OCI-LY1 (cell line): Measurements from ENCODE around the gene MMEL1.

Experiments used
- CTCF ChIP-seq: fragments of 200-600 bp; sonication (generic), shearing (Covaris generic); IDR thresholded peaks from 2 replicates; pipeline ENCODE4 v1.5.1; 2017; ENCODE audit warnings: mild to moderate bottlenecking, antibody characterized with exemption, low read length, moderate library complexity, mixed read lengths
- EZH2 ChIP-seq: fragments of 200-600 bp; sonication (generic), shearing (Covaris generic); IDR thresholded peaks from 2 replicates; pipeline ENCODE4 v1.8.0; 2017; ENCODE audit warnings: borderline replicate concordance, mixed run types, mild to moderate bottlenecking, antibody characterized with exemption, low read length, moderate library complexity, mixed read lengths

GRCh38 chr1:2580691-2581090 is 52.1 kb downstream of the MMEL1 start:
- TF ChIP-seq EZH2 (no peak), CTCF (no peak)
